H1 (cell line): Measurements from ENCODE around the gene RBM24. TPM values are rescaled to one million over a fixed set of nuclear protein-coding genes. Genes with fewer than 3 reads are reported as not detected.

Experiments
- CTCF ChIA-PET: fragments of 300-600 bp; sonication (Branson Sonifier 250); formaldehyde crosslinking; loops from one replicate; lab custom pipeline; 2021; ENCODE audit not compliant: partially characterized antibody; lab: Charles Lee
- POLR2A ChIA-PET: fragments of 300-600 bp; sonication (Branson Sonifier 250); formaldehyde crosslinking; loops from one replicate; lab custom pipeline; 2021; ENCODE audit warnings: inconsistent platforms; ENCODE audit not compliant: partially characterized antibody; lab: Charles Lee
- DNase-seq, 2 experiments: peaks; one replicate each; pipeline versions ENCODE4 v3.0.0 to v3.0.0-alpha.2; 2010 to 2022; ENCODE audit warnings: low spot score in 2 of 2, low read depth in 1 of 2, mixed read lengths in 1 of 2
- FAIRE-seq: peaks from 2 replicates; lab custom pipeline; 2011; peaks lifted over from hg19 to GRCh38; lab: Jason Lieb, UNC
- H2AFZ ChIP-seq: 2 replicates; pipeline ENCODE4 v1.8.1; 2012; ENCODE audit warnings: low read length, inconsistent platforms
- H2AK5ac ChIP-seq: 2 replicates; pipeline ENCODE4 v1.6.1; 2013; ENCODE audit warnings: low read depth, low read length
- H2BK120ac ChIP-seq: replicated peaks from 2 replicates; pipeline ENCODE3; 2013; ENCODE audit warnings: low read depth, low read length, inconsistent platforms
- H2BK12ac ChIP-seq: 2 replicates; pipeline ENCODE4 v1.6.1; 2013; ENCODE audit warnings: low read depth, low read length
- H2BK15ac ChIP-seq: 2 replicates; pipeline ENCODE4 v1.6.1; 2013; ENCODE audit warnings: low read length
- H2BK20ac ChIP-seq: 2 replicates; pipeline ENCODE4 v1.6.1; 2013; ENCODE audit warnings: low read length
- H2BK5ac ChIP-seq: 2 replicates; pipeline ENCODE4 v1.6.1; 2013; ENCODE audit warnings: low read depth, low read length
- H3K14ac ChIP-seq: 2 replicates; pipeline ENCODE4 v1.6.1; 2013; ENCODE audit warnings: inconsistent platforms; ENCODE audit not compliant: insufficient read length
- H3K18ac ChIP-seq: 2 replicates; pipeline ENCODE4 v1.6.1; 2013; ENCODE audit warnings: low read length; ENCODE audit errors: extremely low read depth
- H3K23ac ChIP-seq: 2 replicates; pipeline ENCODE4 v1.6.1; 2013; ENCODE audit warnings: inconsistent platforms; ENCODE audit not compliant: insufficient read length
- H3K23me2 ChIP-seq: 2 replicates; pipeline ENCODE4 v1.6.1; 2013; ENCODE audit warnings: low read depth, low read length
- H3K27ac ChIP-seq: 2 replicates; pipeline ENCODE4 v1.6.1; 2011; ENCODE audit warnings: low read depth, low read length, inconsistent platforms
- H3K27me3 ChIP-seq, 4 experiments: replicated peaks in 1 of 4; 1 replicate in 1 of 4; 2 replicates in 3 of 4; pipeline versions ENCODE4 v1.6.1 to v1.8.1; 2011 to 2013; ENCODE audit warnings: low read length in 3 of 4, mild to moderate bottlenecking in 3 of 4, inconsistent platforms in 2 of 4, mixed read lengths in 2 of 4, moderate library complexity in 1 of 4; ENCODE audit not compliant: control insufficient read depth in 3 of 4, insufficient read depth in 3 of 4; ENCODE audit errors: extremely low read depth in 1 of 4
- H3K36me3 ChIP-seq, 4 experiments: 2 replicates each; pipeline versions ENCODE4 v1.6.1 to v1.8.1; 2011 to 2013; ENCODE audit warnings: mild to moderate bottlenecking in 4 of 4, low read length in 3 of 4, moderate library complexity in 2 of 4, control low read depth in 1 of 4, inconsistent platforms in 1 of 4; ENCODE audit not compliant: insufficient read depth in 4 of 4, control insufficient read depth in 2 of 4
- H3K4ac ChIP-seq: replicated peaks from 2 replicates; pipeline ENCODE3; 2013; ENCODE audit warnings: low read length, low read depth, mixed read lengths, inconsistent platforms; ENCODE audit not compliant: insufficient read length
- H3K4me1 ChIP-seq, 4 experiments: replicated peaks in 1 of 4; 1 replicate in 1 of 4; 2 replicates in 3 of 4; pipeline versions ENCODE4 v1.6.1 to v1.8.1; 2011 to 2013; ENCODE audit warnings: low read length in 3 of 4, inconsistent platforms in 2 of 4, mixed read lengths in 1 of 4; ENCODE audit not compliant: insufficient read depth in 4 of 4, control insufficient read depth in 3 of 4
- H3K4me2 ChIP-seq, 2 experiments: 2 replicates each; pipeline versions ENCODE4 v1.6.1 to v1.8.1; 2011 to 2013; ENCODE audit warnings: low read depth in 2 of 2, low read length in 2 of 2, control low read depth in 1 of 2, inconsistent platforms in 1 of 2, mild to moderate bottlenecking in 1 of 2; ENCODE audit not compliant: insufficient read depth in 1 of 2
- H3K4me3 ChIP-seq, 4 experiments: fragments of 200-600, 300-600 bp in 1 of 4; sonication (generic), shearing (Covaris generic), sonication (Bioruptor Twin) in 1 of 4; 2 replicates each; pipeline versions ENCODE4 v1.5.1 to v1.8.1; 2011 to 2016; ENCODE audit warnings: low read length in 4 of 4, low read depth in 3 of 4, control low read depth in 2 of 4, inconsistent platforms in 2 of 4, mild to moderate bottlenecking in 2 of 4, mixed read lengths in 1 of 4, moderate library complexity in 1 of 4; ENCODE audit not compliant: insufficient read depth in 2 of 4; ENCODE audit errors: extremely low read depth in 1 of 4
- H3K56ac ChIP-seq: replicated peaks from 2 replicates; pipeline ENCODE3; 2013; ENCODE audit warnings: low read depth, mild to moderate bottlenecking, mixed read lengths, low read length, inconsistent platforms; ENCODE audit not compliant: insufficient read length
- H3K79me1 ChIP-seq: 2 replicates; pipeline ENCODE4 v1.6.1; 2013; ENCODE audit warnings: low read depth, low read length, control low read depth
- H3K79me2 ChIP-seq, 2 experiments: 2 replicates each; pipeline versions ENCODE4 v1.6.1 to v1.8.1; 2012 to 2013; ENCODE audit warnings: low read length in 2 of 2, mild to moderate bottlenecking in 2 of 2, inconsistent platforms in 1 of 2; ENCODE audit not compliant: insufficient read depth in 2 of 2, control insufficient read depth in 1 of 2
- H3K9ac ChIP-seq, 4 experiments: replicated peaks in 1 of 4; 1 replicate in 1 of 4; 2 replicates in 3 of 4; pipeline versions ENCODE4 v1.6.1 to v1.8.1; 2011 to 2013; ENCODE audit warnings: low read depth in 3 of 4, low read length in 3 of 4, control low read depth in 2 of 4, mild to moderate bottlenecking in 2 of 4, moderate library complexity in 2 of 4, inconsistent platforms in 1 of 4; ENCODE audit errors: extremely low read depth in 1 of 4
- H3K9me3 ChIP-seq, 2 experiments: 2 replicates each; pipeline versions ENCODE4 v1.6.1 to v1.8.1; 2012 to 2013; ENCODE audit warnings: mild to moderate bottlenecking in 2 of 2, moderate library complexity in 2 of 2, control low read depth in 1 of 2, inconsistent platforms in 1 of 2, low read depth in 1 of 2, low read length in 1 of 2, mixed read lengths in 1 of 2; ENCODE audit not compliant: insufficient read depth in 2 of 2
- H4K20me1 ChIP-seq, 2 experiments: replicated peaks in 1 of 2; 2 replicates each; pipeline versions ENCODE3 to v1.8.1; 2011 to 2013; ENCODE audit warnings: inconsistent platforms in 2 of 2, low read length in 2 of 2, mild to moderate bottlenecking in 1 of 2; ENCODE audit not compliant: insufficient read depth in 2 of 2, control insufficient read depth in 1 of 2
- H4K5ac ChIP-seq: 2 replicates; pipeline ENCODE4 v1.6.1; 2013; ENCODE audit warnings: low read length, low read depth, mixed read lengths, inconsistent platforms; ENCODE audit not compliant: insufficient read length
- H4K8ac ChIP-seq: 2 replicates; pipeline ENCODE4 v1.8.0; 2013; ENCODE audit warnings: mild to moderate bottlenecking, moderate library complexity, low read length, inconsistent platforms; ENCODE audit not compliant: insufficient read depth; ENCODE audit errors: extremely low read depth
- H4K91ac ChIP-seq: replicated peaks from 2 replicates; pipeline ENCODE3; 2013; ENCODE audit warnings: low read length, mixed read lengths, inconsistent platforms; ENCODE audit not compliant: insufficient read length
- BACH1 ChIP-seq: IDR thresholded peaks from 2 replicates; pipeline ENCODE4 v1.6.1; 2012; ENCODE audit warnings: low read length, improper control_type of control experiment
- HDAC6 ChIP-seq: IDR thresholded peaks from one replicate; pipeline ENCODE4 v1.7.1; 2012; ENCODE audit warnings: low read depth, mild to moderate bottlenecking, inconsistent platforms, low read length, moderate library complexity
- MAFK ChIP-seq: IDR thresholded peaks from 2 replicates; pipeline ENCODE4 v1.6.1; 2012; ENCODE audit warnings: low read depth, mild to moderate bottlenecking, improper control_type of control experiment, low read length
- NANOG ChIP-seq: IDR thresholded peaks from 2 replicates; pipeline ENCODE4 v1.6.1; 2011; ENCODE audit warnings: low read length, low read depth, mild to moderate bottlenecking, inconsistent platforms; ENCODE audit not compliant: insufficient read depth, poor library complexity, severe bottlenecking
- POU5F1 ChIP-seq: IDR thresholded peaks from 2 replicates; pipeline ENCODE4 v1.6.1; 2011; ENCODE audit warnings: low read depth, mild to moderate bottlenecking, low read length, moderate library complexity
- SIRT6 ChIP-seq: IDR thresholded peaks from one replicate; pipeline ENCODE4 v1.7.1; 2012; ENCODE audit warnings: low read length, inconsistent platforms
- SIX5 ChIP-seq: IDR thresholded peaks from 2 replicates; pipeline ENCODE4 v1.6.1; 2011; ENCODE audit warnings: mild to moderate bottlenecking, low read depth, low read length
- SP2 ChIP-seq: IDR thresholded peaks from 2 replicates; pipeline ENCODE4 v1.6.1; 2012; ENCODE audit warnings: mild to moderate bottlenecking, low read length, inconsistent platforms
- SUZ12 ChIP-seq: fragments of 200-600 bp; sonication (generic); IDR thresholded peaks from 2 replicates; pipeline ENCODE4 v1.6.1; 2012; ENCODE audit warnings: mild to moderate bottlenecking, inconsistent platforms, low read length, moderate library complexity, mixed read lengths
- TAF7 ChIP-seq: optimal IDR thresholded peaks from 2 replicates; pipeline ENCODE3; 2011; ENCODE audit warnings: low read depth, mild to moderate bottlenecking, inconsistent platforms, low read length, moderate library complexity, borderline replicate concordance
- TCF12 ChIP-seq: IDR thresholded peaks from 2 replicates; pipeline ENCODE4 v1.6.1; 2011; ENCODE audit warnings: low read depth, mild to moderate bottlenecking, low read length
- WGBS, 2 experiments: shearing (Covaris generic) in 1 of 2; methylation state at CpG; one replicate each; pipeline versions ENCODE4 v1.1.6 to v1.1.7; 2013 to 2015; ENCODE audit warnings: low lambda C conversion rate in 2 of 2, mixed read lengths in 2 of 2, inconsistent platforms in 1 of 2, low coverage in 1 of 2, missing lambda C conversion rate in 1 of 2; ENCODE audit not compliant: insufficient replicate concordance in 2 of 2, insufficient coverage in 1 of 2, insufficient read length in 1 of 2; ENCODE audit errors: extremely low coverage in 1 of 2, missing lambda C conversion rate in 1 of 2; 5-methylcytosine and 5-hydroxymethylcytosine counted together
- polyA plus RNA-seq, 7 experiments: library from polyadenylated mRNA; depleted of rRNA in 3 of 7; stranded (reverse) in 5 of 7; unstranded in 2 of 7; fragments of >200 nt in 5 of 7; fragments of 200-250 nt in 2 of 7; gene quantifications; 1 replicate in 5 of 7; 2 replicates in 1 of 7; 4 replicates in 1 of 7; pipeline versions ENCODE4 v1.2.1 to v1.2.3, GENCODE V29; 2011 to 2013; ENCODE audit warnings: missing spikeins in 2 of 7, mixed read lengths in 2 of 7
- total RNA-seq: library from RNA; stranded (reverse); fragmentation: NEBNext Ultra II Directional; extraction: Animal tissue kit (Norgen Biotek cat#: 25700); gene quantifications from 2 replicates; pipeline ENCODE4 v1.2.1, GENCODE V29; 2021
- TF ChIP-seq, protein P1 (sequence below): IDR thresholded peaks from 2 replicates; pipeline ENCODE4 v1.6.1; 2012; ENCODE audit warnings: inconsistent platforms
- TF ChIP-seq, protein P2 (sequence below): IDR thresholded peaks from 2 replicates; pipeline ENCODE4 v1.6.1; 2012; ENCODE audit warnings: low read length, inconsistent platforms

Gene RBM24
- total and polyA plus RNA-seq, 2 of the 8 experiments (the other 6 are each of a cell fraction or from before 2014, with no cell fraction given): 0.52 to 2.6 TPM

DNA sequence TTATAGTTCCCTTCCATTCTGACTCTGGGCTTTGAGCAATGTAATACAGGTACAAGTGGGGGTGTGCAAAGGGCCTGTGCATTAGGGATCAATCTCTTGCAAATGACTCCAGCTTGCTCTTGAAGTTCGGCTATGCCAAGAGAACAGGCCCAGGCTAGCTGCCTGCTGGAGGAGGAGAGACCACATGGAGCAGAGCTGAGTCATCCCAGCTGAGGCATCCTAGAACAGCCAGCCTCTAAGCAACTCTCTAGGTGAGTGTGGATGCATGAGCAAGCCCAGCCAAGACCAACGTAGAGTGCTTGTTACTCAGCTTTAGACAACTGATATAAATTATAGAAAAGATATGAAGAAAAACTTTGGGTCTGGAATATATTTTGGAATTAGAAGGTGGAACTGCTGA is 47.6 kb upstream of the RBM24 start:
- Histone ChIP-seq H3K27ac (no peak overlapping the region), H3K79me2 (no peaks in the 10 kb centered on the region), H4K8ac (no peak overlapping the region), H4K20me1 (no peaks in the 10 kb centered on the region), H2BK12ac (no peak overlapping the region), H3K36me3 (no peaks in the 10 kb centered on the region), H3K9me3 (no peaks in the 10 kb centered on the region), H4K5ac (no peak overlapping the region), H3K4ac (no peak overlapping the region), H4K91ac (no peak overlapping the region), H3K79me1 (no peaks in the 10 kb centered on the region), H3K56ac (no peak overlapping the region), H2BK5ac (no peak overlapping the region), H3K27me3 (no peaks in the 10 kb centered on the region), H3K23ac (no peak overlapping the region), H3K4me3 (no peak overlapping the region), H3K4me1 (no peaks in the 10 kb centered on the region), H3K14ac (no peak overlapping the region), H3K9ac (no peak overlapping the region), H2AK5ac (no peak overlapping the region), H3K23me2 (no peaks in the 10 kb centered on the region), H2BK15ac (no peak overlapping the region), H3K18ac (no peak overlapping the region), H2AFZ (0 out of 2 replicates have a peak overlapping the region, but pooled peaks have one; percentile 31), H3K4me2 (no peak overlapping the region), H2BK20ac (no peak overlapping the region), H2BK120ac (no peak overlapping the region)
- WGBS, 2 experiments: 93% methylated on average over 2 of the region's 2 CpGs; no CpG with 5 or more reads in 1 of the 2 experiments
- DNase-seq: no peak
- ChIA-PET CTCF (interaction anchor here (0.8 to 1.2 kb wide), 2 partner anchors 30 to 104 kb away, joined by 4 read pairs; no protein-coding TSS in a partner anchor), POLR2A (no interaction called here)
- FAIRE-seq: no peak
- no peak for TF ChIP-seq SP2
- TF ChIP-seq SUZ12: no peak
- TF ChIP-seq SIX5: no peak
- TF ChIP-seq, protein P1, sequence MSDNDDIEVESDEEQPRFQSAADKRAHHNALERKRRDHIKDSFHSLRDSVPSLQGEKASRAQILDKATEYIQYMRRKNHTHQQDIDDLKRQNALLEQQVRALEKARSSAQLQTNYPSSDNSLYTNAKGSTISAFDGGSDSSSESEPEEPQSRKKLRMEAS: 0 out of 2 replicates have a peak, but pooled peaks have one; percentile 42
- TF ChIP-seq HDAC6: no peak
- TF ChIP-seq BACH1: peak; percentile 67
- TF ChIP-seq MAFK: peak; percentile 38; the same call in 1 of the 2 replicates
- no peak for TF ChIP-seq SIRT6
- TF ChIP-seq POU5F1: no peak
- TF ChIP-seq, protein P2, sequence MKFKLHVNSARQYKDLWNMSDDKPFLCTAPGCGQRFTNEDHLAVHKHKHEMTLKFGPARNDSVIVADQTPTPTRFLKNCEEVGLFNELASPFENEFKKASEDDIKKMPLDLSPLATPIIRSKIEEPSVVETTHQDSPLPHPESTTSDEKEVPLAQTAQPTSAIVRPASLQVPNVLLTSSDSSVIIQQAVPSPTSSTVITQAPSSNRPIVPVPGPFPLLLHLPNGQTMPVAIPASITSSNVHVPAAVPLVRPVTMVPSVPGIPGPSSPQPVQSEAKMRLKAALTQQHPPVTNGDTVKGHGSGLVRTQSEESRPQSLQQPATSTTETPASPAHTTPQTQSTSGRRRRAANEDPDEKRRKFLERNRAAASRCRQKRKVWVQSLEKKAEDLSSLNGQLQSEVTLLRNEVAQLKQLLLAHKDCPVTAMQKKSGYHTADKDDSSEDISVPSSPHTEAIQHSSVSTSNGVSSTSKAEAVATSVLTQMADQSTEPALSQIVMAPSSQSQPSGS: no peak
- TF ChIP-seq TAF7: no peak
- no peak for TF ChIP-seq TCF12
- TF ChIP-seq NANOG: no peak
